Trophoblast cell (in vitro differentiated cells and primary cell): Measurements from ENCODE around the gene TTC13.

ENCODE experiments used
- DNase-seq, 2 donors: peaks; one replicate each; pipeline ENCODE4 v3.0.0-alpha.2; 2016
- H2AFZ ChIP-seq: 2 replicates; pipeline ENCODE4 v1.6.1; 2013; ENCODE audit warnings: low read length, moderate library complexity, mild to moderate bottlenecking; ENCODE audit not compliant: insufficient read depth, poor library complexity
- H2AK5ac ChIP-seq: 2 replicates; pipeline ENCODE4 v1.6.1; 2013; ENCODE audit warnings: mild to moderate bottlenecking, low read length
- H2BK120ac ChIP-seq: 2 replicates; pipeline ENCODE4 v1.6.1; 2013; ENCODE audit warnings: low read length, mild to moderate bottlenecking, moderate library complexity; ENCODE audit not compliant: insufficient read depth, poor library complexity
- H2BK12ac ChIP-seq: 2 replicates; pipeline ENCODE4 v1.6.1; 2013; ENCODE audit warnings: mild to moderate bottlenecking, low read length, moderate library complexity
- H2BK5ac ChIP-seq: 2 replicates; pipeline ENCODE4 v1.6.1; 2013; ENCODE audit warnings: low read length, low read depth, moderate library complexity, mild to moderate bottlenecking; ENCODE audit not compliant: poor library complexity
- H3K14ac ChIP-seq: 2 replicates; pipeline ENCODE4 v1.6.1; 2013; ENCODE audit warnings: mild to moderate bottlenecking, low read length
- H3K18ac ChIP-seq: 2 replicates; pipeline ENCODE4 v1.6.1; 2013; ENCODE audit warnings: mild to moderate bottlenecking, low read length
- H3K23ac ChIP-seq: 2 replicates; pipeline ENCODE4 v1.6.1; 2013; ENCODE audit warnings: low read length
- H3K27ac ChIP-seq: 2 replicates; pipeline ENCODE4 v1.5.1; 2013; ENCODE audit warnings: low read depth, mild to moderate bottlenecking, inconsistent platforms, low read length, moderate library complexity
- H3K27me3 ChIP-seq: 2 replicates; pipeline ENCODE4 v1.6.1; 2013; ENCODE audit warnings: inconsistent platforms, mild to moderate bottlenecking, low read length, moderate library complexity; ENCODE audit not compliant: insufficient read depth
- H3K36me3 ChIP-seq, 2 experiments: 1 replicate in 1 of 2; 2 replicates in 1 of 2; pipeline ENCODE4 v1.6.1; 2013; ENCODE audit warnings: low read length in 2 of 2, mild to moderate bottlenecking in 2 of 2, moderate library complexity in 1 of 2; ENCODE audit not compliant: insufficient read depth in 2 of 2, control insufficient read depth in 1 of 2
- H3K4ac ChIP-seq: 2 replicates; pipeline ENCODE4 v1.6.1; 2013; ENCODE audit warnings: low read depth, mild to moderate bottlenecking, low read length, moderate library complexity
- H3K4me1 ChIP-seq, 2 experiments: 1 replicate in 1 of 2; 2 replicates in 1 of 2; pipeline ENCODE4 v1.6.1; 2013; ENCODE audit warnings: low read length in 2 of 2, mild to moderate bottlenecking in 2 of 2, moderate library complexity in 1 of 2; ENCODE audit not compliant: insufficient read depth in 2 of 2, control insufficient read depth in 1 of 2
- H3K4me2 ChIP-seq: 2 replicates; pipeline ENCODE4 v1.6.1; 2013; ENCODE audit warnings: inconsistent platforms, mild to moderate bottlenecking, low read length, moderate library complexity
- H3K4me3 ChIP-seq: 2 replicates; pipeline ENCODE4 v1.5.1; 2013; ENCODE audit warnings: mild to moderate bottlenecking, low read depth, low read length, inconsistent platforms
- H3K79me1 ChIP-seq: one replicate; pipeline ENCODE4 v1.6.1; 2013; ENCODE audit warnings: low read length
- H3K79me2 ChIP-seq: 2 replicates; pipeline ENCODE4 v1.6.1; 2013; ENCODE audit warnings: low read length, mild to moderate bottlenecking; ENCODE audit not compliant: control insufficient read depth, insufficient read depth, poor library complexity
- H3K9ac ChIP-seq: 2 replicates; pipeline ENCODE4 v1.6.1; 2013; ENCODE audit warnings: mild to moderate bottlenecking, low read length
- H3K9me3 ChIP-seq: 2 replicates; pipeline ENCODE4 v1.6.1; 2013; ENCODE audit warnings: low read depth, mild to moderate bottlenecking, control low read depth, inconsistent platforms, low read length; ENCODE audit not compliant: insufficient read depth
- H4K12ac ChIP-seq: 2 replicates; pipeline ENCODE4 v1.6.1; 2013; ENCODE audit warnings: low read depth, mild to moderate bottlenecking, low read length, moderate library complexity
- H4K8ac ChIP-seq: 2 replicates; pipeline ENCODE4 v1.6.1; 2013; ENCODE audit warnings: low read depth, mild to moderate bottlenecking, low read length, moderate library complexity
- H4K91ac ChIP-seq: one replicate; pipeline ENCODE4 v1.6.1; 2013; ENCODE audit warnings: low read depth, mild to moderate bottlenecking, low read length, moderate library complexity
- WGBS: extraction: QIAGEN DNeasy Blood & Tissue Kit; methylation state at CpG from one replicate; pipeline ENCODE4 v1.1.7; 2013; ENCODE audit warnings: missing lambda C conversion rate; ENCODE audit not compliant: insufficient read length, insufficient coverage; ENCODE audit errors: extremely low coverage; 5-methylcytosine and 5-hydroxymethylcytosine counted together

TTC13 gene

DNA sequence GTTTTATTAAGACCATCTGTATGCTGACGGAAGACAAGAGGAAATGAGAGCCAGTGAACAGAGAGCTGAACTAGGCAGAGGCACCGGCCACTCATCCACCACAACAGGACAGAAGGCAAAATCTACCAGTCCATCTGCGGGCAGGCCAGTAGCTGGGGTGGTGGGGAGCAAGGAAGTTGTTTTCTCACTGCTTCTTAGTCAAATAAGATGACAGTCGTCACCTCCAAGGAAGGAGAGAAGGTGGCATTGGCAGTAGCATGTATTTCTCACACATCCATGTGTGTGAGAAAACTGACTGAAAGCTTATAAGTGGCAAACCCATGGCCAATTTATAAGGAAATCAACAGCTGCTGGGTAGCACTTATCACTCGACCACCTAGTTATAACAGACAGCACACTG lies 8.2 kb downstream of the TTC13 start:
- H4K91ac ChIP-seq = no peak overlapping the region
- no peak overlapping the region for H3K14ac ChIP-seq
- no peaks in the 10 kb centered on the region for H3K79me1 ChIP-seq
- no peak overlapping the region for H2AK5ac ChIP-seq
- no peak overlapping the region for H2BK12ac ChIP-seq
- no peak overlapping the region for H3K23ac ChIP-seq
- H3K4me1 ChIP-seq = no peaks in the 10 kb centered on the region
- no peak overlapping the region for H3K9ac ChIP-seq
- H3K4me3 ChIP-seq = no peak overlapping the region
- H3K9me3 ChIP-seq = no peaks in the 10 kb centered on the region
- no peak overlapping the region for H4K8ac ChIP-seq
- no peak overlapping the region for H2BK120ac ChIP-seq
- H3K27me3 ChIP-seq = no peaks in the 10 kb centered on the region
- no peak overlapping the region for H3K4ac ChIP-seq
- no peak overlapping the region for H3K18ac ChIP-seq
- H3K4me2 ChIP-seq = no peak overlapping the region
- no peak for DNase-seq
- WGBS = no CpG with 5 or more reads among the region's 5 CpGs
- H4K12ac ChIP-seq = no peak overlapping the region
- H3K36me3 ChIP-seq = no peaks in the 10 kb centered on the region
- no peak overlapping the region for H2AFZ ChIP-seq
- H3K79me2 ChIP-seq = no peaks in the 10 kb centered on the region
- H2BK5ac ChIP-seq = no peak overlapping the region
- no peak overlapping the region for H3K27ac ChIP-seq

DNA sequence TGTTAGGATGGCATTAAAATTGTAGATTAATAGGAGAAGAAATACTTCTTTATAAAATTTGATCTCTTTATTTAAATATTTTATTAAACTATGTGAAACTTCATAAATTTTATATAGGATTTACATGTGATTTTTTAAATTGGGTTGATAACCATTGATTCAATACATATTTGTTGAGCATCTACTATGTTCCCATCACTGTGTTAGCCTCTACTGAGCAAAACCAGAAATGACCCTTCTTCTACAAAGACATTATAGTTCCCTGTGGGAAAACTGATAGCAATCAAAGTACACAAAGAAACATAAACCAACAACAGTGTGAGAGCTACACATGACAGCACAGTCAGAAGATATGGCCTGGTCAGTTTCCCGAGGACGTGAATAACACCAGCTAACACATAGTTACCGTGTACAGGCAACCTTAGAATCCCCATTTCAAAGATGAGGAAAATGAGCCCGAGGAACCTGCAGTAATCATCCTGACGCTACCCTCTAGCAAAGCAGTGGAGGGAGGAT lies 12.2 kb downstream of the TTC13 start:
- Histone ChIP-seq H3K14ac (no peak overlapping the region), H4K91ac (no peak overlapping the region), H4K12ac (no peak overlapping the region), H3K4me1 (no peaks in the 10 kb centered on the region), H3K27me3 (no peaks in the 10 kb centered on the region), H3K4me3 (no peak overlapping the region), H3K23ac (no peak overlapping the region), H2BK120ac (no peak overlapping the region), H3K18ac (no peak overlapping the region), H2AK5ac (no peak overlapping the region), H2BK12ac (no peak overlapping the region), H3K4me2 (no peak overlapping the region), H4K8ac (no peak overlapping the region), H3K79me2 (no peaks in the 10 kb centered on the region), H3K79me1 (no peaks in the 10 kb centered on the region), H3K27ac (no peak overlapping the region), H3K36me3 (no peaks in the 10 kb centered on the region), H2BK5ac (no peak overlapping the region), H3K9ac (no peak overlapping the region), H3K9me3 (no peaks in the 10 kb centered on the region), H2AFZ (no peak overlapping the region), H3K4ac (no peak overlapping the region)
- no CpG with 5 or more reads among the region's 5 CpGs for WGBS
- DNase-seq = no peak

DNA sequence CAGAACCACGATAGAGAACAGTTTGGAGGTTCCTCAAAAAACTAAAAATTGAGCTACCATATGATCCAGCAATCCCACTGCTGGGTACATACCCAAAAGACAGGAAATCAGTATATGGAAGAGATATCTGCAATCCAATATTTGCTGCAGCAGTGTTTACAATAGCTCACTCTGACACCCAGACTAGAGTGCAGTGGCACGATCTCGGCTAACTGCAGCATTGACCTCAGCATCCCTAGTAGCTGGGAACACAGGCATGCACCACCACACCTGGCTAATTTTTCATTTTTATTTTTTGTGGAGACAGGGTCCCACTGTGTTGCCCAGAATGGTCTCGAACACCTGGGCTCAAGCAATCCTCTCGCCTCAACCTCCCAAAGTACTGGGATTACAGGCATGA lies 13.1 kb downstream of the TTC13 start:
- H4K12ac ChIP-seq = no peak overlapping the region
- H3K79me1 ChIP-seq = no peaks in the 10 kb centered on the region
- no peak overlapping the region for H2BK12ac ChIP-seq
- H3K4ac ChIP-seq = no peak overlapping the region
- no peaks in the 10 kb centered on the region for H3K36me3 ChIP-seq
- no peak overlapping the region for H3K27ac ChIP-seq
- no peak overlapping the region for H2AFZ ChIP-seq
- no peak overlapping the region for H3K18ac ChIP-seq
- no peak overlapping the region for H2AK5ac ChIP-seq
- H3K9ac ChIP-seq = peak overlapping the region; percentile 4
- no peak for DNase-seq
- H3K23ac ChIP-seq = no peak overlapping the region
- no CpG with 5 or more reads among the region's 5 CpGs for WGBS
- no peak overlapping the region for H4K91ac ChIP-seq
- no peak overlapping the region for H3K14ac ChIP-seq
- no peak overlapping the region for H3K4me3 ChIP-seq
- H3K9me3 ChIP-seq = no peaks in the 10 kb centered on the region
- no peaks in the 10 kb centered on the region for H3K4me1 ChIP-seq
- no peak overlapping the region for H4K8ac ChIP-seq
- H3K79me2 ChIP-seq = no peaks in the 10 kb centered on the region
- H3K4me2 ChIP-seq = no peak overlapping the region
- H2BK120ac ChIP-seq = no peak overlapping the region
- H2BK5ac ChIP-seq = no peak overlapping the region
- H3K27me3 ChIP-seq = no peaks in the 10 kb centered on the region

DNA sequence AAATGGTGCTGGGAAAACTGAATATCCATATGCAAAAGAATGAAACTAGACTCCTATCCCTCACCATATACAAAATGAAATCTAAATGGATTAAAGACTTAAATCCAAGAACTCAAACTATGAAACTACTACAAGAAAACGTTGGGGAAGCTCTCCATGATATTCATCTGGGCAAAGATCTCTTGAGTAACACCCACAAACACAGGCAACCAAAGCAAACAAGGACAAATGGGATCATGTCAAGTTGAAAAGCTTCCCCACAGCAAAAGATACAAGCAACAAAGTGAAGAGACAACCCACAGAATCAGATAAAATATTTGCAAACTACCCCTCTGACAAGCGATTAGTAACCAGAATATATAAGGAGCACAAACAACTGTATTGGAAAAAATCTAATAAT lies 13.8 kb downstream of the TTC13 start:
- Histone ChIP-seq H3K23ac (no peak overlapping the region), H4K8ac (no peak overlapping the region), H3K14ac (no peak overlapping the region), H3K4me2 (no peak overlapping the region), H2AFZ (no peak overlapping the region), H2BK120ac (no peak overlapping the region), H3K27me3 (no peaks in the 10 kb centered on the region), H3K79me2 (no peaks in the 10 kb centered on the region), H3K79me1 (no peaks in the 10 kb centered on the region), H3K4ac (no peak overlapping the region), H3K18ac (no peak overlapping the region), H2BK5ac (no peak overlapping the region), H3K36me3 (no peaks in the 10 kb centered on the region), H2AK5ac (no peak overlapping the region), H3K4me1 (no peaks in the 10 kb centered on the region), H4K12ac (no peak overlapping the region), H3K9me3 (no peaks in the 10 kb centered on the region), H3K9ac (no peak overlapping the region), H3K27ac (no peak overlapping the region), H3K4me3 (no peak overlapping the region), H4K91ac (no peak overlapping the region), H2BK12ac (no peak overlapping the region)
- DNase-seq = no peak
- WGBS = no CpG with 5 or more reads among the region's 2 CpGs
